ENCODE data around the gene CTSW.

GRCh38 chr11:65925397-65925796, 45.8 kb downstream of the CTSW start:
- TF ChIP-seq MAFK (IDR thresholded peaks at IDR 0.05; ENCODE audit: partially characterized antibody) (no peak), EP300 (IDR thresholded peaks at IDR 0.05) (no peak), RAD21 (conservative IDR thresholded peaks at IDR 0.05 in 1 of 2, IDR thresholded peaks at IDR 0.05 in 1 of 2) (no peak), CTCF (IDR thresholded peaks at IDR 0.05) (no peak), KDM1A (IDR thresholded peaks at IDR 0.05; ENCODE audit: low read depth) (no peak), CHD2 (IDR thresholded peaks at IDR 0.05; ENCODE audit: low read length, partially characterized antibody) (no peak), POLR2A (IDR thresholded peaks at IDR 0.05; ENCODE audit: low read length) (no peak), CEBPB (IDR thresholded peaks at IDR 0.05) (no peak), TP53 (CRISPR knock-in tag; IDR thresholded peaks at IDR 0.05) (no peak), JUN (IDR thresholded peaks at IDR 0.05) (no peak), MAZ (IDR thresholded peaks at IDR 0.05; ENCODE audit: borderline replicate concordance, low read depth, low read length) (no peak)
